GM21737 (cell line): ENCODE data around the gene OR4D2.

Experiments used
- ATAC-seq: cut with Tn5 transposase; IDR thresholded peaks from one replicate; pipeline ENCODE4 v1.9.1; 2021; ENCODE audit warnings: mild to moderate bottlenecking, moderate library complexity; ENCODE audit not compliant: unreplicated experiment

The OR4D2 gene

DNA sequence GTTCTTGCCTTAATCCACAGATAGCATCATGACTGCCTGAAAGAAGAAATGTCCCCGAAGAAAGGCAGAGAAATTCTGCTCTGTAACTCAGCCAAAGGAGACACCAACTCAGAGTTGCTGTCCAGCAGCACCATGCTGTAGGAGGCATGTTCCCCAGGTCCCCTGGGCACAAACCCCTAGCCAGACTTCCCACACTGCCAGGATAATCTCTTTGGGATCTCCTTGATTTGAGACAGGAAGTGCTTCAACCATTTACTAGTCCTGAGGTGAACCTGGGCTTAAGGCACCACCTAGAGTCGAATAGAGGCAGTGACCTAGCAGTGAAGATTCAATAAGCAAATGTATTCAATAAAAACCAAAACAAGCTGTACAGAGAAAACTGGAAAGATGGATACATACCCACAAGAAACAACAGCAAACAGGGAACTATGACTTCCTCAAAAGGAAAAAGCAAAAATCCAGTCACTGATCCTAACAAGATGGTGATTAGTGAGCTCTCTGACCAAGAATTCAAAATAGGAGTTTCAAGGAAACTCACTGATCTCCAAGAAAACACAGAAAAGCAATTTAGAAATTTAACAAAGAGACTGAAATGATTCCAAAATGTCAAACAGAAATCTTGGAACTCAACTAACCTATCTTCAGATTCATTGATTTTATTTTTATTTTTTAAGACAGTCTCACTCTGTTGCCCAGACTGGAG lies 5.7 kb downstream of the OR4D2 start:
- no peak for ATAC-seq

DNA sequence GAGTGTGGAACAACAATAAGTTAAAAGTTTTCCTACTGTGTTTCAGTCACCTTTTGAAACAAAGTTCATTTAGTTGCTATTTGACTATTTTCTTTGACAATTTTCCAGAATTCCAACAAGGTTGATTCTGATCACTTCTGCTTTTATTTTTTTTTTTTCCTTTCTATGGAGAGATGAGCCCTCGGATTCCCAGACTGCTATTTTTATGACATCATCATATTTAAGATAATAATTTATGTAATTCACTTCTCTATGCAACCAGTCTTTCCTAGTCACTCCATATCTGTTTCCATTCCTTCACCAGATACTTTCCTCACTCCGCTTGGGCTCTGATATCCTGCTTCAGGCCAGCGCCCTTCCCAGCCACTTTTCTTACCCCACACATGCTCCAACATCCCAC lies 8.1 kb downstream of the OR4D2 start:
- no peak for ATAC-seq

DNA sequence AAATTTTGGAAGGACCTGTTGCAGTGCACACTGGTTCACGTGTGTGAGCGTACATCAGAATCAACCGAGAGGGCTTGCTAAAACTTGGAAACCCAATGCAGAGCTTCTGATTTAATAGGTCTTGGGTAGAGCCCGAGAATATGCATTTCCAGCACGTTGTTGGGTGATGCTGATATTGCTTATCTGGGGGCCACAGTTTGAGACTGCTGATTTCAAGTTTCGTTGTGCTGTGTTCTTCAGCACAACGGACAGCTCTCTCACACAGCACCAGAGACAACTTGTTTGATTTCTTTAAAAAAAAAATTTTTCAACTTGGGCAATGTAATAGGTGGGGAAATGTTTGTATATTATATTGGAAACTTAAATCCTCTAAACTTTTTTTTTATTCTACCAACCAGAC lies 9.4 kb downstream of the OR4D2 start:
- ATAC-seq = no peak

DNA sequence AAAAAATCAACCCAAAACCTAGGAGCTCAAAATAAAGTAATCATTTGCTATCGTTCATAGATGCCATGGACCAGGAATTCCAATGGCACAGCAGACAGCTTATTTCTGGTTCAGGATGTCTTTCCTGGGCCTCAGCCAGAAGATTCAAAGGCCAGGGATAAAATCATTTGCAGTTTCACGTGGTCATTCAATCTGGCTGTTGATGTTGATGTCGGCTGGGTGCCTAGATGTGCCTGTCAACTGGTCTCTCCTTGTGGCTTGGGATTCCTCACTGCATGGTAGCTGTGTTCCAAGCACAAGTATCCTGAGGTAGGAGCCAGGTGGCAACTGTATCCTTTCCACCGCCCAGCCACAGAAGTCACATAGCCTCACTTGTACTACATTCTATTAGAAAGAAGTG lies 15.0 kb downstream of the OR4D2 start:
- ATAC-seq = no peak

DNA sequence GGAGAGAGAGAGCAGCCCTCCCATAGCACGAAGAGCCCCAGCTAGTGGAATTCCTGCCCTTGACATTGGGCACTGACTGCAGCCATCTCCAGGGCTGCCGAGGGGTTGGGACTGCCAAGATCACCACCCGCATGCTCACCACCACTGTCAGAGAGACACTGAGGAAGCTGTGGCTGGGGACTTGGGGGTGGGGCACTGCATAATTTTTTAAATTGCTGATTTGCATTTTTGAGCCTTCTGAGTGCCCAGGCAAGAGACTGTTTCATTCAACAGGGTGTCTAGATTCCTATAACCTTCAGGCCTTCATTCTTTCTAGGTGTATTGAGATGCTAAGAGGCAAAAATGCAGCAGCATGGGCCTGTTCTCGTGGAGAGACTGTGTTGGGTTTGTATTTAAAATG lies 16.7 kb downstream of the OR4D2 start:
- ATAC-seq = no peak

DNA sequence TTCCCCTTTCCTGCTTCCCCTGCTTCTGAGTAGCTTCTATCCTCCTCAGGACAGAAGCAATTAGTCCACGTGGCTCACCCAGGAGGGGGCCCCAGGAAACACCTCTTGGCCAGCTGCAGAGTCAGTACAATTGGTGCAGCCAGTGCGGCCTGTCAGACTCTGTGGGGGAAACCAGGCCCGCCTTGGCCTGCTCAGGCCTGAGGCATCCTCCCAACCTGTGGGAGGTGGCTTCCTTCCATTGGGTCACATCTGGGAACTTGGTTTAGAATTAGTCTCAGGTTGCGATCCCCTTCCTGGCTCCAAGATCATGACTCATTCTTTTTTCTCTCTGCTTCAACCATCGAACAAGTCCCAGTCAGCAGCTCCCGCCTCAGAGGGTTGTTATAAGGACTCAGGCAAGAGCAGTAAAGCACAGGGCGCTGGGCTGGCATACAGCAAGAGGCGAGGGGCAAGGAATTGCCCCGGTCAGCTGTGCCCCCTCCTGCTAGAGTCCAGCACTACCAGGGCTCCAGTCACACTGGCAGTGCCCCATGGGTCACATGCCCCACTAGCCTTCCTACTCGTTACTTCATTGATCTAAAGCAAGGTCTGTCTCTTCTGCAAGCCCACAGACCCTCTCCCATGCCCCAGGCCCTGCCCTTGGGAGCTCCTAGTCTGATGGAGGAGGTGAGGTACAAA lies 17.7 kb downstream of the OR4D2 start:
- ATAC-seq = no peak

DNA sequence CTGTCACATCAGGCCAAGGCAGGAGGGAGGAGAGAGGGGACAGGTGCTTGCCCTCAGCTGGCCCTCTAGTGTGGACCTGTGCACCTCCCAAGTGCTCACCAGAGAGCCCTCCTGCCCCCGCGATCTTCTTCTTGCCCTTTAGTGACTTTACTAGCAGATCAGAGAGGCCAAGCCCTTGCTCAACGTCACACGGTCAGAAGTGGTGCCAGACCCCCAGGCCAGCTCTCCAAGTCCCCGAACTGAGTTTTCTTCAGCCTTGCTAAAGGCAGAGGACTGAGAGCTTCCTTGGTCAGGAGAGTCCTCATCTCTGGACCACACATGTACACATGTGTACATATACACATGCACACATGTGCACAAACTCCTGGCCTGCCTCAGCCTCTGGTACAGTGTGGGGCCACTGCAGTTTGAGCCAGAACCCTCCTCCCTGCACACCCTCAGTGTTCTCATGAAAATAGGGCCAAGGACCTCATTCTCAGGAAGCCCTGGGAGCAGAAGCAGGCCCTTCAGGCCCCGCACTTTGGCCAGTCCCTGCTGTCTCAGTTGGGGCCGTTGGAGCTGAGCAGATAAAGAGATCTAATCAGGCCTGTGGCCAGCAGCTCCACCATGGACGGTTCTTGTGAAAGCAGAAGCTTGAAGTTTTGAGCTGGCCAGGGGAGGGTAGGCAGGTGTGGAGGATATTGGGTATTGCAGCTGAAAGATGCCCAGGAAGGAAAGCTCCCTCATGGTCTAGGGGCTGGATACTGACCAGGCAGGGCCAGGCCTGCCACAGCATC lies 18.4 kb downstream of the OR4D2 start:
- ATAC-seq = no peak

DNA sequence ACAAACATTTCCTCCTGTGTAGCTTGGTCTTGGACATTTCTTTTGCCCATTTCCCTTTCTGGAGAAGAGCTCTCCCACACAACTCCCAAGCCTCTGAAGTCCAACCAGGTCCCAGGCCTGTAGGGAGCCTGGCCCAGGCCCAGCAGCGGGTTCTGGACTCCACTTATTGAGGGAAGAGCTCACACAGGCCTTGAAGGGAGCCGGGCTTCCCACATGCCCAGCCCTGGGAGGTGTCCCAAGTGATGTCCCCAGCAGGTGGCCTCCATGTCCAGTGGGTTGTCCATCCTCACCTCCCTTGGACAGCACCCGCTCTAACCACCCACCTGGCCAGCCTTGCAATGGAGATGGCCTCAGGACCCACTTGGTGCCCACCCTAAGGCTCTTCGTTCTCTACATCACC lies 19.8 kb downstream of the OR4D2 start:
- ATAC-seq = no peak

DNA sequence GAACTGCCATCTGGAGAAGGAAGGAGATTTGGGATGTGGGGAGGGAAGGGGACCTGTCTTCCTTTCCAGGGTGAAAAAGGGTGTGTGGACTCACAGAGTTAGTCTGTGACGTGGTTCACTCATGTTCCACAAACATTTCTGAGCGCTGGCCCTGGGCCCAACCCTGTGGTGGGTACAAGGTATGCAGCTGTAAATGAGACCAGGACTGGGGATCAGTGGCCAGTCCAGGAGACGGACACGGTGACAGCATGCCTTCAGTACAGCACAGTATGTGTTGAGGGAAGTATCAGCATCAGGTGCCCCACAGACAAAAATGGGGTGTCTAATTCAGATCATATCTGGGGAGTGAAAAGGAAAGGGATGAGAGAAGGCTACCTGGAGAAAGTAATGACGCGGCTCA lies 20.3 kb downstream of the OR4D2 start:
- no peak for ATAC-seq

DNA sequence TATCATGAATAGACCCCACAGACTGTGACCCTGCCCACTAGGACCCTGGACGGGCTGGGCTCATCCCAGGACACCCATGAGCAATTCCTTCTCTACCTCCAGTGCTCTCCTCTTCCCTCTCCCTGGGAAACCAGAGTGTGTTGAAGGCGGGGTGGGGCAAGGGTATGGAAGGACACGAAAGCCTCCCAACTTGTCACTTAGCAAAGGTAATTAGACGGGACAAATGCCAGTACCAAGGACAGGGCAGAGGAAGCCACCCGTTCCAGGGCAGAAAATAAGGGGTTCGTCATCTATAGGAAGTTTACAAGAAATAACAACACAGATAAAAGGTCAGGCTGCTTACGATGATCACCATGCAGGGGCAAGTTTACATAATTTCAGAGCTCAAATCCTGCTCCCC lies 20.9 kb downstream of the OR4D2 start:
- ATAC-seq = no peak

DNA sequence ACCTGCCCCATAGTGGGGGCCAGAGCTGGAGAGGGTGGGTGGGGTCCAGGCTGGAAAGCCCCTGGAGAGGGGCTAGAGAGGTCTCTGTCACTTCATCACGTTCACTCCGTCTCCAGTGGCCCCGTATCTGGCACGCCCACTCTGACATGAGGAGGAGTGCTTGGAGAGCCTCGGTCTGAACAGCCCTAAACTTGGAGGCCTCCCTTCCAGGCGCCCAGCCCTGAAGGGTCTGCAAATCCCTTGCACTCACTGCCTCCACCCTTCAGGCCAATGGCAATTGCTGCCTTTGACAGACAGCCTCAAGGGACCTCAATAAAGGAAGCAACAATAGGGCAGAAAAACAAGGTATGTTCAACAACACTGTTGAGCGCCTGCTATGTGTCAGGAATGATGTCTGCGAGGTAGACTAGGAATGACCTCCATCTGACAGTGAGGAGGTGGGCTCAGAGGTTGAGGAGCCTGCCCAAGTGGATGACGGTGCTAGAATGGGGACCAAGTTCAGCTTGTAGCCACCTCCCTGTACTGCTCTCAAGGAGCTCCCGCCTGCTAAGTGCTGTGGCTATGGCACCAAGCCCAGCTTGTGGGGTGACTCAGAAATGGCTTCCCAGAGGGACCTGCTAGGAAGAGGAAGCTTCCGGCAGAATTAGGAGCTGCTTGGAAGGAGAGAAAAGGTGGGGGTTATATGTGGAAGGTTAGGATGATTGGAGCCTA lies 22.8 kb downstream of the OR4D2 start:
- ATAC-seq = no peak

DNA sequence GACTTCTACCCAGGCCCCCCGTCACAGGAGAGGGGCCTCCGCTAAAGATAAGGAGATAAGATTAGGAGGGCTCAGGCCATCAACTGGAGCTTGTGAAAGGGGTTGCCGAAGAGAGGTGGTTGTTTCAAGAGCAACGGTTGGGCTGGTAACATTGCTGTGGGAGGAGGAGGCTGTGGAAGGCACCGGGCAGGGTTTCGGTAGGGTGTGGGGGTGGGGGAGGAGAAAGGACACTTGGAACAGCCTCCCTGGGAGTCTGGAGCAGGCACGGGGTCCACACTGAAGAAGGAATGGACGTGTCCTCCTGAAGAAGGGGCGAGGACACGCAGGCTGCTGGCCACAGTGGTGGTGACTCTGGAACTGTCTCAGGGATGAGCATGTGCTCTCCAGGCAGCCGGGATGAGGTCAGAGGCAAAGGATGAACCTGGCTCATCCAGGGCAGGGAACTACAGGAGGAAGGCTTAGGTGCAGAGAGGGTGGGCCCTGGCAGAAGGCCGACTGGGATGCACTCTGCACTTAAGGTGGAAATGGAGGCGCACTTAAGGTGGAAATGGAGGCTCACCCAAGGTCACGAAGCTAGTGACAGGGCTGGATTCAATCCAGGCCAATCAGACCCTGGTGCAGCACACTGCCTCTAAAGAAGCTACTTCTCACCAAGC lies 24.6 kb downstream of the OR4D2 start:
- no peak for ATAC-seq

DNA sequence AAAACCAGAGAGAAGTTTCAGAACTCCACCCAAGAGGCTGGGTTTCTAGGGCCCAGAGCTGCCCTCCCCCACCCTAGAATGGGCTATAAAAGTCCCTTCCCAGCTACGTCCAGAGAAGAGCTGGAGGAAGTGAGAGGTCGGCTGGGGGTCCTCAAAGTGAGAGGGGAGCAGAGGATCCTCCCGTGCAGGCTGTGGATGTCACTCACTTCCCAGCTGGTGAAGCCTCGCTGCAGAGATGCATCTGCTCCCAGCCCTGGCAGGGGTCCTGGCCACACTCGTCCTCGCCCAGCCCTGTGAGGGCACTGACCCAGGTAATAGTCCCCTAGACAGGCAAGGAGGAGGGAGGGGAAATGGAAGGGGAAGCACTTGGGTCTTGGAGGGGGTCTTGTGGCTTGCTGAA lies 25.8 kb downstream of the OR4D2 start, which contains the start of gene EPX:
TSS of gene EPX (plus strand) at position 115 of the 400 bp plus-strand sequence. CDS start at position 236, 121 bp downstream.
- ATAC-seq = no peak

DNA sequence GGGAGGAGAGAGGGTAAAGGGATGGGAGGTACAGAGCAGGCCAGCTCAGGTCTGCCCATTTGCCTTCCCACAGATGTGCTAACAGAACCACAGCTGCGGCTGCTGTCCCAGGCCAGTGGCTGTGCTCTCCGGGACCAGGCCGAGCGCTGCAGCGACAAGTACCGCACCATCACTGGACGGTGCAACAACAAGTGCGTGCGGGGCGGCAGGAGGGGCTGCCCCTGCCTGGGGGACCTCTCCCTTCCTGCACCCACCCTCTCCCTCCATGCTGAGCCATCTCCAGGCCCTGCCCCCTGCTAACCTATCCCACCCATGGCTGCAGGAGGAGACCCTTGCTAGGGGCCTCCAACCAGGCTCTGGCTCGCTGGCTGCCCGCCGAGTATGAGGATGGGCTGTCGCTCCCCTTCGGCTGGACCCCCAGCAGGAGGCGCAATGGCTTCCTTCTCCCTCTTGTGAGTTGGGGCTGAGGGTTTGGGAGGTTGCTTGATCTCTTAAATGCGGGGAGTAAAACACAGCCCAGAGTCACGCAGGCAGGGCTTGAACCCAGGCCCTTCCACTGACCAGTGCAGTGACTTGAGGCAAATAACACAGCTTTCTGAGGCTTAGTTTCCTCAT lies 27.0 kb downstream of the OR4D2 start:
- ATAC-seq = no peak

DNA sequence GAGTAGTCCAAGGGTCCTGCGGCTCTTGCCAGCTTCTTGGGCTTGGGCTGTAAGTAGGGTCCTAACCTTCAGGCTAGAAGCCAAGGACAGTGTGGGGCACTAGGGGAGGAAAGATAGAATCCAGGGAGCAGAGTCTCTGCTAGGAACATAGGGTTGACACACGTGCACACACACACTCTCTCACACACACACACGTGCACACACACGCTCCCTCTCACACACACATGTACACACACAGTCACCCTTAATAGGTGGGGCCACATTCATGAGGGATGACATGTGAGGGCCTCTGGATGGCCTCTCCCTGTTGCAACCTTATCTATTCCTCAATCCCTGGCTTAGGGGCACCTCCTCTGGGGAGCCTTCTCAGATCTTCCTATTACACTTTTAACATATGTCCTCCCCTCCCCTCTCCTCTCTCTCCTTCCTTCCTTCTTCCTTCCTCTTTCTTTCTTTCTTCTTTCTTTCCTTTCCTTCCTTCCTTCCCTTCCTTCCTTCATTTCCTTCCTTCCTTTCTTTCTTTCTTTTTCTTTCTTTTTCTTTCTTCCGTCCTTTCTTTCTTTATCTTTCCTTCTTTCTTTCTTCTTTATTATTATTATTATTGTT lies 28.8 kb downstream of the OR4D2 start:
- ATAC-seq = no peak

DNA sequence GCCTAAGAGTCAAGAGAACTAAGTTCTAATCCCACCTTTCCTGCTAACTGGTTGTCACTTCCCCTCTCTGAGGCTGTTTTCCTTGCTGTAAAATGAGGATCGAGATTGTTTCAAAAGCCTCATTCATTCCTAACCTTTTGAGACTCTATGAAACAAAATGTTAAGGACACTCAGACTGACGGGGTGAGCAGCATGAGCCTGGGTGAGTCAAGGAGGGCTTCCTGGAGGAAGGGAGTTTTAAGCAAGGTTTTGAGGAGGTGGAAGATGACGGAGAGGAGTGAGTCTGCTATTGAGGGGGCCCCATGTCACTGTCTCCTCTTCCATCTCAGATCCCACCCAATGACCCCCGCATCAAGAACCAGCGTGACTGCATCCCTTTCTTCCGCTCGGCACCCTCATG lies 29.8 kb downstream of the OR4D2 start:
- no peak for ATAC-seq

DNA sequence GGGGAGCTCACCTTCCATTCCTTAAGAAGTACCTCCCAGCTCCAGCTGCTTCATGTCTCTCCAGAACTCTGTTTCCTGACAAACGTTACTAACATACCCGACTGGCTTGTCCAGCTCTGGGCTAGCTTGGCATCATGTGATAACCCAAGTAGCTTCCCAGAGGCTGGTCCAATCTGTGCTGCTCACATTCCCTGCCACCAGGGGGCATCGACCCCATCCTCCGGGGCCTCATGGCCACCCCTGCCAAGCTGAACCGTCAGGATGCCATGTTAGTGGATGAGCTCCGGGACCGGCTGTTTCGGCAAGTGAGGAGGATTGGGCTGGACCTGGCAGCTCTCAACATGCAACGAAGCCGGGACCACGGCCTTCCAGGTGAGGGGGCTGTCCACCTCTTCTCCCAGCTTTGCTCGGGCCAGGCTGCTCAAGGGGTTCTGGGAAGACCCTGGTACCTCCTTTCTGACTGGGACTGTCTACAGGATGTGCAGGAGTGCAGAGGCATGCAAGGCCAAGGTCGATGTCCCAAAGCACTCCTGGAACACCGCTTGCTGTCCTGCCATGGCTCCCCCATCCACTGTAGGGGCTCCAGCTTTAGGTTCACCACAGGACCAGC lies 33.3 kb downstream of the OR4D2 start:
- no peak for ATAC-seq

DNA sequence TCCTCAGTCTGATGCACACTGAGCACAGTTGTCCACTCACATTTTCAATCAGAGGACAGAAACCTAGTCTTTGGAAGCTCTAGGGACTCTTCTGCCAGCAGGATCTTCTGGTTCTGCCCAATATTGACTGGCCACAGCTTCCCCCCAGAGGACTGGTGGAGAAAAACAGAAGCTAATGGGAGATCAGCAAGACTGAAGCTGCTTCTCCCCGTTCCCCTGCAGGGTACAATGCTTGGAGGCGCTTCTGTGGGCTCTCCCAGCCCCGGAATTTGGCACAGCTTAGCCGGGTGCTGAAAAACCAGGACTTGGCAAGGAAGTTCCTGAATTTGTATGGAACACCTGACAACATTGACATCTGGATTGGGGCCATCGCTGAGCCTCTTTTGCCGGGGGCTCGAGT lies 36.1 kb downstream of the OR4D2 start:
- ATAC-seq = no peak

DNA sequence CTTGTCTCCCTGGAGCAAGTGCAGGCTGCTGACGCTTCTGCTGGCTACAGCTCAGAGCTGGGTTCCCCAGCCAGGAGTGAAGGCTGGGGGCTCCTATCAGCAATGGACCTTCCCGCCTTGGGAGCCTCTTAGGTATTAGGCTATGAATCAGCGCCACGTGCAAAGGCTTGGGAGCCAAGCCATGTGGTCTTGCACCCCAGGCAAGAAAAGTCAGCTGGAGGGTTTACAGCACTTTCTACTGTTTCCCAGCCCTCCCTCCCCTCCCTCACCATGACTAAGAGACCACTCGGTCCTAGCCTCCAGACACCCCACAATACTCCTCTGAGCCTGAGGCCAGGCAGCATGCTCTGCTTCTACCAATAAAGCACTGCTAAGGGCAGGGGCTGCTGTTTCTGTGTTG lies 38.0 kb downstream of the OR4D2 start:
- ATAC-seq = no peak

DNA sequence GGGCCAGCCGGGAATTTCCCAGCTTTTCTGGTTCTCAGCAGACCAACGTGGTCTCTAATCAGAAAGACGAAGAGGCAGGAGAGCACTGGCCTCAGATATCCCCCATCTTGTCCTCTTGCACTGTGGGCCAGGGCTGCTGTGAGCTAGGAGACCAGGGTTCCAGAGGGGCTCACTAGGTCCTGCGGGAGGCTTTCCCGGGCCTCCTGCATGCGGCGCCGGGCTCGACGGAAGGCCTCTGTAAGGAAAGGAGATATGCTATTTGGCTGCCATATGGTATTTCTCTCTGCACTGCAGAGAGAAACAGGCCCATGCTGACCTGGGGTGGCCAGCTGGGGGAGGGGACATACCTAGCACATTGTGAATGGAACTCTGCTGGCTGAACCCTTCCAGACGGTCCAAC lies 39.2 kb downstream of the OR4D2 start:
- ATAC-seq = no peak
